Brain microvascular endothelial cell (primary cell): Measurements from ENCODE around the gene TRAPPC10.
A peak's percentile ranks its signal among the peaks of the same experiment; 100 is the strongest.

Experiments
- DNase-seq: peaks from one replicate; pipeline ENCODE4 v3.0.0-alpha.2; 2020
- H3K27ac ChIP-seq: fragments of 250-450 bp; sonication (Bioruptor Pico); 2 replicates; pipeline ENCODE4 v1.5.1; 2020; ENCODE audit warnings: mild to moderate bottlenecking, moderate library complexity
- H3K27me3 ChIP-seq: fragments of 250-450 bp; sonication (Bioruptor Pico); replicated peaks from 2 replicates; pipeline ENCODE4 v1.5.1; 2020; ENCODE audit warnings: mild to moderate bottlenecking
- H3K36me3 ChIP-seq: fragments of 250-450 bp; sonication (Bioruptor Pico); replicated peaks from 2 replicates; pipeline ENCODE4 v1.5.1; 2020; ENCODE audit warnings: mild to moderate bottlenecking
- H3K4me3 ChIP-seq: 2 replicates; pipeline ENCODE4 v1.5.1; 2011; ENCODE audit warnings: low read depth, mild to moderate bottlenecking, control low read depth, low read length, moderate library complexity
- CTCF ChIP-seq: IDR thresholded peaks from 2 replicates; pipeline ENCODE4 v1.5.1; 2011; ENCODE audit warnings: low read depth, mild to moderate bottlenecking, moderate library complexity, low read length, control low read depth, inconsistent platforms; ENCODE audit errors: missing control alignments
- in situ Hi-C: cut with HindIII; loops from 2 replicates; pipeline ENCODE4 v1.10.0; 2017; ENCODE audit warnings: low sequenced_read_pairs, low pct_ligation_motif_present

The TRAPPC10 gene

GRCh38 chr21:44062380-44062779 is 50.3 kb downstream of the TRAPPC10 start:
- Histone ChIP-seq H3K27ac (no peak overlapping the region), H3K27me3 (no peaks in the 10 kb centered on the region), H3K36me3 (peaks cover 37% of the 10 kb centered on the region), H3K4me3 (no peak overlapping the region)
- DNase-seq: no peak
- no peak for TF ChIP-seq CTCF
- in situ Hi-C loops: no loop called here

- in situ Hi-C loops: no loop called here
- Histone ChIP-seq H3K4me3 (no peak overlapping the region), H3K36me3 (peaks cover 37% of the 10 kb centered on the region), H3K27me3 (no peaks in the 10 kb centered on the region), H3K27ac (no peak overlapping the region)
- DNase-seq: no peak
- TF ChIP-seq CTCF: no peak
Measured at GRCh38 chr21:44063151-44063912, 51.2 kb downstream of the TRAPPC10 start.

- DNase-seq: no peak
- peaks cover 34% of the 10 kb centered on the region for H3K36me3 ChIP-seq
- TF ChIP-seq CTCF: no peak
- H3K4me3 ChIP-seq: no peak overlapping the region
- no peak overlapping the region for H3K27ac ChIP-seq
- in situ Hi-C loops: no loop called here
- H3K27me3 ChIP-seq: no peaks in the 10 kb centered on the region
Measured at GRCh38 chr21:44064852-44065403, 52.8 kb downstream of the TRAPPC10 start.

GRCh38 chr21:44065428-44065827 is 53.3 kb downstream of the TRAPPC10 start:
- no peak for TF ChIP-seq CTCF
- Histone ChIP-seq H3K36me3 (peaks cover 32% of the 10 kb centered on the region), H3K27me3 (no peaks in the 10 kb centered on the region), H3K4me3 (no peak overlapping the region), H3K27ac (no peak overlapping the region)
- in situ Hi-C loops: no loop called here
- peak; percentile 13 for DNase-seq

GRCh38 chr21:44066116-44066515 is 54.0 kb downstream of the TRAPPC10 start:
- in situ Hi-C loops: no loop called here
- H3K27ac ChIP-seq: no peak overlapping the region
- DNase-seq: no peak
- no peak overlapping the region for H3K4me3 ChIP-seq
- no peak for TF ChIP-seq CTCF
- peaks cover 29% of the 10 kb centered on the region for H3K36me3 ChIP-seq
- H3K27me3 ChIP-seq: no peaks in the 10 kb centered on the region
